Stimulated activated CD8-positive, alpha-beta memory T cell treated with anti-CD3 and anti-CD28 coated beads, Interleukin-7, amount 100 ng/mL, for 1 hour (primary cell): ENCODE measurements around the gene UBQLN1.

Source experiments
- DNase-seq, 2 donors: peaks; one replicate each; pipeline ENCODE4 v3.0.0-alpha.2; 2020; ENCODE audit warnings: low read depth in 2 of 2

Gene UBQLN1

DNA sequence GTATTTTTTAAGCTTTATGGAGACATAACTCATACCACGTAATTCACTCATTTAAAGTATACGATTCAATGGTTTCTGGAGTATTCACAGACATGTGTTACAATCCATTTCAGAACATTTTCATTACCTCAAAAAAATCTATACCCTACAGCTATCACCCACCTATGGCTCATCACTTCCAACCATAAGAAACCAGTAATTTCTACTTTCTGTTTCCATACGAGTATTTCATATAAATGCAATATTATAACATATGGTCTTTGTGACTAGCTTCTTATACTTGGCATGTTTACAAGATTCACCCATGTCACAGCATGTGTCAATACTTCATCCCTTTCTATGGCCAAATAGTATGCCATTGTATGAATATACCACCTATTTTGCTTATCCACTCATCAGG is 18.8 kb downstream of the UBQLN1 start:
- DNase-seq: no peak

DNA sequence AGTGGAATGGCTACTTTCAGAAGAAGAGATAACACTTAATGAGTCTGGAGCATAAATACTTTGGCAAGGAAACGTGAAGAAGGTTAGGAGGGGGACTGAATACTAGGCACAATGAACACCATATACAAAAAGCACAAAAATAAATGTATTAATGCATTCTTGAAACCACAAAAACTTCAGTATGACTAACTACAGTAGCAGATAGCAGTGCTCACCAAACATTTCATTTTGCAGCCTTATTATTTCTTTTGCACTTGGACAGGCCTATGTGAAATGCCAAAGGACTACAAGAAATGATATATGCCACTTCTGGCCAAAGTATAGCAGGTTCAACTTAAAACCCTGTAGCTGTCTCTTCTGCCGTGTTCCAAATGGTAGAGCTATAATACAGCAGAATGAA is 26.3 kb downstream of the UBQLN1 start:
- no peak for DNase-seq

DNA sequence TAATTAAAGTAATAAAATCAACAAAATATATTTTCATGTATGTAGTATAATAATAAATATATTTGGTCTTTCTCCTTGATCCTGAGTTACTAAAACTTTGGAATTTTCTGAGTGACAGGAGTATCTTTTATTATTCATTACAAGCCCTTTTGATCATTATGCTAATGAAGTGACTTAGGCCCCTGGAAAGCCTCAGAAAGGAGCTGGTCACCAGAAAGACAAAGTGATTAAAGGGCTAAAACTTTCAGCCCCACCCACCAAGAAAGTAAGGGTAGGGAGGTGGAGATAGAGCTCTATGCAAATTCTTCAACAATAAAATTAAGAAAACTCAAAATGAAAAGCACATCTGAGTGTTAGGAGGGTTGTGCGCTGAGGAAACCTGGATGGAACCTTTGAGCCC is 27.5 kb downstream of the UBQLN1 start:
- DNase-seq: no peak

DNA sequence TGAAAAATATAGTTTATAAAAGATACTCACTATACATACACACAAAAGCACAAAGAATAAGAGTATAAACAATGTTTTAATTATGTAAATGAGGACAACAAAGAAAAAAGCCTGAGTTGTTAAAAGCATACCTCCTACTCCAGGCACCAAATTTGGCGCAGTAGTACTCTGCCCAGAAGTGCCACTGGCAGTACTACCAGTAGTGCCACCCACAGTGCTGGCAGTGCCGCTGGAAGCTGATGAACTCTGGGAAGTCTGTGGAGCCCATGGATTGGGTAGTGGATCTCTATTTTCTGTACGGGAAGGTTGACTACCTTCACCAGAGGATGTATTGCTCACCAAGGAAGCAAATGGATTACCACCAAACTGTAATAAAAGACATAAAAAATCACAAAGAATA is 30.2 kb downstream of the UBQLN1 start:
- DNase-seq: no peak

DNA sequence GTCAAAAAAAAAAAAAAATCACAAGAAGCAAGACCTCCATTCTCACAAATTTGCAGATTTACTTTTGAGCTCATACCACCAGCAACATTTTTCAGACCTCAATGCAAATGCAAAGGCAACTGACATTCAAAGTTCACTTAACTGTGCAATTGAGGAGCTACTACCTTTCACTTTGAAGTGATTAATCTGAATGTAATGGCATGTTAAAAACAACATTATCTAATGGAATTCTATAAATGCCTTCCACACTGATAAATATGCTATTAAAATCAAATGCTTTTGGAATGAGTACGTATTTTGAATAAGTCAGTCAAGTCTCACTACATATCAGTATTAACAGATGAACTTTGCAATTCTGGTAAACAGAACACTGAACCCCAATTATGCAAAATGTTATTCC is 32.3 kb downstream of the UBQLN1 start:
- no peak for DNase-seq

DNA sequence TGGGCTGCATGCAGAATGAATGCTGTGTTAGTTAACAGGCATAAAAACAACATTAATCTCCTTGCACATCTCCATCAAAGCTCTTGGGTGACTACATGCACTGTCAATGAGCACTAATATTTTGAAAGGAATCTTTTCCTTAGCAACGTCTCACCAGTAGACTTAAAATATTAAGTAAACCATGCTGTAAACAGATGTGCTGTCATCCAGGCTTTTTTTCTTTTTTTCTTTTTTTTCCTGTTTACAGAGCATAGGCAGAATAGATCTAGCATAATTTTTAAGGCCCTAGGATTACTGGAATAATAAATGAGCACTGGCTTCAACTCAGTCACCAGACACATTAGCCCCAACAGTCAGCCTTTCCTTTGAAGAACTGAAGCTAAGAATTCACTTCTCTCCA is 36.3 kb downstream of the UBQLN1 start:
- no peak for DNase-seq

DNA sequence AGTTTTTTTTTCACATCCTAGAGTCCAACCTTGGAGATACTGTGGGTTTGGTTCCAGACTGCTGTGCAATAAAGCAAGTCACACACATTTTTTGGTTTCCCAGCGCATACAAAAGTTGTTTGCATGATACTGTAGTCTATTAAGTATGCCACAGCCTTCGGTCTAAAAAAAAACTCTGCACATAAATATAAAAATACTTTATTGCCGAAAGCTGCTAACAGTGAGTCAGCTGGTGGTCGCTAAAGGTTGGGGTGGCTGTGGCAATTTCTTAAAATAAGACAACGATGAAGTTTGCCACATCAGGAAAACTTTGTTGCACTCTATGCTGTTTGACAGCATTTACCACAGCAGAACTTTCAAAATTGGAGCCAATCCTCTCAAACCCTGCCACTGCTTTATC is 37.4 kb downstream of the UBQLN1 start:
- DNase-seq: no peak

DNA sequence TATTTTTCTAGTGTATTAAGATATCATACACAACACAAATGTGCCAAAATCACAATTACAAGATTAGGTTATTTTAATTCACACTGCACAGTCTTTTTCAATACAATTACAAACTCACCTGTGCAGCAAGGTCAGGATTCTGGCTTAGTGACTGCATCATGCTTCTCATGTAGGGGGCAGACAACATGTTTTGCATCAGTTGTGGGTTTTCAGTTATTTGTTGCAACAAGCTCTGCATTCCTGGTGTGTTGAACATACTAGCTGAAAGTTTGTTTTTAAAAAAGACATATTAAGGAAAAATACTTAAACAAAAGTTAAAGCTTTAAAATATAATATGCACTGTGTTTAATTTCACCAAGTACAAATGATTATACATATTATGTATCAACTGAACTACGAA is 38.7 kb downstream of the UBQLN1 start:
- no peak for DNase-seq

DNA sequence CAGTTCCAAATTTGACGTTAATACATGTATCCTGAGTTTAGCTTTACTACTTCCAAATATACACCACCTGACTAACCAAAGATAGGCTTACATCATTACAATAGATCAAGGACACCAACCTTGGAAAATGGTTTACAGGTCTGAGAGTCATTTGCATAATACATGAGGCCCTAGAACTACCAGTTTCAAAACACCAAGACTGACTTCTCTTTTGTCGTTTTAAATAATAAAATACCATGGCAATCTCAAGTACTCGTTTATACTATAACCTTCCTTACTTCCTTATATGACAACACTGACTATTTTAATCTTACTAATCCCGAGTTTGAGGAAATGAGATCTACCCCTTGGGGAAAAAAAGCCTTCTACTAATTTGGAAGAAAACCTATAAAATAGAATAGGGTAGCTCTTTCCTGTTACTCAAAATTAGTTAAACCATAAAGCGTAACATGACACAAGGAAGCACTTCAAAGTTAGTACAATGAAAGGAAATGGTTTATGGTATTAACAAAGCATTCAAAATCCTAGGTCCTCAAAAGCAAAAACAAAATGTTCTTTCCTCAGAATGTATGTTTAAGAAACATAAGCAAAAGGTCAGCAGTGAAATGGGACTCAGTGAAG is 42.1 kb downstream of the UBQLN1 start:
- DNase-seq: no peak

DNA sequence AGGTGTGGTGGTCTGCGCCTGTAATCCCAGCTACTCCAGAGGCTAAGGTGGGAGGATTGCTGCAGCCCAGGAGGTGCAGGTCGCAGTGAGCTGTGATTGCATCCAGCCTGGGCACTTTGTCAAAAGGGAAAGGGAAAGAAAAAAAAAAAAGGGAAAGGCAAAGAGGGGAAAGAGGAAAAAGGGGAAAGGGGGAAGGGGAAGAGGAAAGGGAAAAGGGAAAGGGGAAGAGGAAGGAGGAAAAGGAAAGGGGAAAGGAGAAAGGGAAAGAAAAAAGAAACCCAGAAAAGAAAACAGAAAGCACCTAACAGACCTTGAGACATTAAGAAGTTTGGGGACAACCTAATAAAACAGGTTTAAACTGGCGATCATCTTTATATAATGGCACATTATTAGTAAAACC is 44.8 kb downstream of the UBQLN1 start:
- DNase-seq: no peak

DNA sequence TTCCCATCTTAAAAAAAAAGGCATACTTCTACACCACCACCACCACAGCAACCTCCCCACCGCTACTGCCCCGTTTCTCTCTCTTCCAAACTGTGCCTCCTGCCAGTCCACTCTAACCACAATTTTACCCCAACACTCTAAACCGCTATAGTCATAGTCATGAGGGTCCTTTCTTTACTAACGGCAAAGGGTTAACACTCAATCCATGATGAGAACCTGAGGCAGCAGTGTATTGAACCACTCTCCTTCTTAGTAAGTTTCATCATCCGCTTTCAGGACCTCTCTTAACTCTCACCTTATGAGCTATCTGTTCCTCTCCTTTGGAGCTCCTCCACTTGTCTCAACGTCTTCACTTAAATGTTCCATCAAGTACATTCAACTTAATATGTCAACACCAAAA is 50.8 kb downstream of the UBQLN1 start:
- DNase-seq: no peak

DNA sequence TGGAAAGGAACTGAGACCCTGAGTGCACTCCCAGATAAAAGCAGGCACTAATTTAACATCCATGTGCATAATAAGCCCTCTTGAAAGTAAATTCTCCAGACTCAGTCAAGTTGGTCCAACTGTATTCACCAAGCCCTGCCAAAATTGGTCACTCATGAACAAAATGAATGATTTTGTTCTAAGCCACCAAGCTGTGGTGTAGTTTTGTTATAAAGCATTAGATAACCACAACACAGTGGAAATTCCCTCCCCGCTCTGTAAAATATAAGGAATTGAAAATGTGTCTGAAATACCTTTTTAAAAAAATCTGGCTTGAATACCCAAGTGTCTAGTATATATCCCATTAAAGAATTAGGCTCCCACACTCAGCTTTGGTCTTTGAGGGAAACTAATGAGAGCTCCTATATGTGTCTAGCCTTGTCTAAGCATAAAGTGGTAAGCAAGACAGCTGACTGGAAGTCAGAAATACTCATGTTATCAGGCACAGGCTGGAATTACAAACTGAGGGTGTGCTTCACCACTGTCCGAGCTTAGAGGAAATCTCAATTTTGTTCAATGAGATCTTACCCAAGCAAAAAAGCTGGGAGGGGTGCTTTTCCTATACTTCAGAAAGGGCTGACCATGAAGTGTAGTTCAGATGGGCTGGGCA is 51.6 kb downstream of the UBQLN1 start:
- no peak for DNase-seq

DNA sequence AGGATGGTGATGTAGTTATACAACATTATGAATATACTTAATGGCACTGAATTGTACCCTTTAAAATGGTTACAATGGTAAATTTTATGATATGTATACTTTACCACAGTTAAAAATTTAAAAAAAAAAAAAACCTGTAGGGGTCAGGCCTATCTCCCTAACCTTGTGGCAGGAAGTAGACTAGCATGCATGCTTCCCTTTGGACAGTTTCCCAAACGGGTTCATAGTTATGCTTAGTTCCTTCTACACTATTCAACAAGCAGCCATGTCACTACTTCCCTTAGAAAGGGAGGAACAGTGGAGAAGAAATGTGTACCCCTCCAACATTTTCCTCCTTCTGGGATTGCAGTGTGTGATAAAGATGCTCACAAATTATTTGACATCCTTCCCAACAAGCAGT is 52.3 kb downstream of the UBQLN1 start:
- DNase-seq: no peak

DNA sequence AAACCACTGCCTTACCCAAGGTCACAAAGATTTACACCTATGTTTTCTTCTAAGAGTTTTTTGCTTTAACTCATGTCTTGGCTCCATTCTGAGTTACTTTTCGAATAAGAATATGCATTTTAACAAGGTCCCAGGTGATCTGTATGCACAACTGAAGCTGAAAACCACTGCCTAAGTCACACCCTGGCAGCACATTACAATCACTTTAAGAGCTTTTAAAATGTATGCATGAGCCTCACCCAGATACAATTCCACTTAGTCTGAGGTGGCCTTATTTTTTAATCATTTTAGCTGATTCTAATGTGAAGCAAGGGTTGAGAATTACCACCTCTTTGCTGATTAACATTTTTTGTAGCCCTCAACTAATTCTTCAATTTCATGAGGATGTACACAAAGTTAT is 55.3 kb downstream of the UBQLN1 start:
- DNase-seq: no peak

DNA sequence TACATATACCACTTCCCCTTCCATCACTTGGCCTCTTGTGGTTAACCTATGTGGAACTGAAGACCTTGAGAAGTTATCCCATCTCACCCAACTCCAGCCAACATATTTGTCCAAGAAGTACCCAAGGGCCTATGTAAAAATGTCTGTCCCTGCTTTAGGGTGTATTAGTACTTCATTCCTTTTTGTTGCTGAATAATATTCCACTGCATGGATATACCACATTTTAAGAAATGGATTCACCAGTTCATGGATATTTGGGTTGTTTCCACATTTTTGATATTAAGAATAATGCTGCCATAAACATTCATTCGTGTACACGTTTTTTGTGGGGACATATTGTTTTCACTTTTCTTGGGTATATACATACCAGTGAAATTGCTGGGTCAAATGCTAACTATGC is 56.2 kb downstream of the UBQLN1 start:
- DNase-seq: no peak

DNA sequence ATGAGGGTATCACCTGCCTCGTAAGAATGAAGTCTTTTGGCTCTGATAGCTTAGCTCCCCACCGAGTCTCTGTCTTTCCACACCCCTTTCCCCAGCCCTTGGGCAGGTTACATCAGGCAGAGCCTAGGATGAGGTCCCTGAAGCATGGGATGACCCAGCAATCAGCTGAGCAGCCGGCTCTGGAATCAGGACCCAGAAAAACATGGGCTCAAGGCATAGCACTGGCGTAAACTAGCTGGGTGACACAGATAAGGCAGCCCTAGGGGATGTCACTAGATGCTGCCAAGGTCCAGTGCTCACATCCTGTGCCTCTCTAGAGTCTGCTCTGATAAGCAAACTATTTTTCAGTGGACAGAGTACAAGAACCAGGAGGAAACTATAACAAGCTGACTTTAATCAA is 58.2 kb downstream of the UBQLN1 start:
- DNase-seq: no peak

DNA sequence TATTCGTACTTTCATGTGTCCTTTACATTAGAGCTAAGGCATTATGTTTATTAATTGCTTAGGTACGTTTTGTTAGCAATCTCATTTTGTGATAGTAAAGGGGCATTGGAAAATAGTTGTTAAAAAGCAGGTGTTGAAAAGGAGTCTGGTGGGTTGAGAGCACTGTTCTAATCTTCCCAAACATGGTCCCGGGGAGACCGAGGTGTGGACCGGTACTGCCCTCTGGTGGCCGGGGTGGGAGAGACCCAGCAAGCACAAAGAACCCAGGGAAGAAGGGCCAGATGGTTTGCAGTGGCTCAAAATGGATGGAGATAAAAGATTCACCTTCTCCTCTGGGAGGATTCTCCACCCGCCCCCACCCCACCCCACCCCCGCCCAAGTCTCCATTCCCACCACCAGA is 58.7 kb downstream of the UBQLN1 start:
- DNase-seq: peak; percentile 43 to 69

DNA sequence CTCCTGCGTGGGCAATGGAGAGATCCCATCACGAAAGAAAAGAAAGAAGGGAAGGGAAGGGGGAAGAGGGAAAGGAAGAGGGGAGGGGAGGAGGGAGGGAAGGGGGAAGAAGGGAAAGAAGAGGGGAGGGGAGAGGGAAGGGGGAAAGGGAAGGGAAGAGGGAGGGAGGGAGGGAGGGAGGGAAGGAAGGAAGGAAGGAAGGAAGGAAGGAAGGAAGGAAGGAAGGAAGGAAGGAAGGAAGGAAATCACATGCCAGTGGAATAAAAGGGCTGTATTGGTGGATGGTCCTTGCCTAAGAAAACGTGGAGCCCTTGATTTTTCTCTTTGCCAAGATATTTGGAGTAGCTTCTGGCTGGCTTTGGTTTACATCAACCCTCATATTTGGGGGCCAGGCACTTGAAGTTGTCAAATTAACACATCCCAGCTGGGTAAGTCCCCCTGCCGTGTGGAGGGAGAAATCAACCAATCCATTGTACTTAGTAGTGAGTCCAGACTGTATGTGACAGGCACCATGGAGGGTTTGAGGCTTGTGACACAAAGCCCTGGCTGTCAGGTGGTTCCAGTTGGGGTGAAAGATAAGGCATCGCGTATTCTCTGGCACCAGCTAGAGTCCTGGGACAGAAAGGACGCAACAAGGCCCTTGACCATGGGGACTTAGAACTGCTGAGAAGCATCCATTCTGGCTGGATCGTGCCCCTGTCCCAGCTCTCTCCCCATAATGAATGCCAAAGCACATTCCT is 61.1 kb downstream of the UBQLN1 start:
- DNase-seq: no peak

DNA sequence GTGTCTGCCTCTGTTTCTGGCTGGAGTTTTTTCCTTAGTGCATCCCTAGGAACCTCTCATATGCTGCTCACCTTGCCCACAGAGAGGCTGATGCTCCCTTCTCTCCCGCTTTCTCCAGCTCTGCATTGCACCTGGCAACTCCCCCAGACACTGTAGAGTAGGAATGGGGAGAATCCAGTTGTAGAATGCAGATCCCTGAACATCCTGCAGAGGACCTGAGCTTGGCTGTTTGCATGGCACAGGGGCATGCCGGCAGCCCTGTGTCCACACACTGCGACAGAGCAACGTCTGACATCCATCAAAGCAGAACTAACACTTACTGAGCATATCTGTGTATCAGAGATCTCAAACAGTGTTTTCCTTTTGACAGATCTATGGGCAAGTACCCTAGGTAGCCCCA is 65.0 kb downstream of the UBQLN1 start:
- DNase-seq: no peak

DNA sequence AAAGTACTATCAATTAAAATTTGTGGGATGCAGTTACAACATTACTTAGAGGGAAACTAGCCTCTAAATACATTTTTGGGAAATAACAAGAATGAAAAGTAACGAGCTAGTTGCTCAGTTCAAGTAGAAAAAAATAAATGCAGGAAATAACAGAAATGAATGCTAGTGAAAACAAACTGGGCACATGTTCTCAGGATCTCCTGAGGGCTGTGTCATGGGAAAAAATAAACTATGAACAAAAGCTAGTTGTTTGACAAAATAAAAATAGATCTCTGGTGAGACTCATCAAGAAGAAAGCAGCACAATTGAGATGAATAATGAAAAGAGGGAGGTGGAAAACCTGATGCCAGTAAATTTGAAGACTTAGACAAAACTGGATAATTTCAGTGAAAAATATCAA is 68.5 kb downstream of the UBQLN1 start:
- DNase-seq: no peak

DNA sequence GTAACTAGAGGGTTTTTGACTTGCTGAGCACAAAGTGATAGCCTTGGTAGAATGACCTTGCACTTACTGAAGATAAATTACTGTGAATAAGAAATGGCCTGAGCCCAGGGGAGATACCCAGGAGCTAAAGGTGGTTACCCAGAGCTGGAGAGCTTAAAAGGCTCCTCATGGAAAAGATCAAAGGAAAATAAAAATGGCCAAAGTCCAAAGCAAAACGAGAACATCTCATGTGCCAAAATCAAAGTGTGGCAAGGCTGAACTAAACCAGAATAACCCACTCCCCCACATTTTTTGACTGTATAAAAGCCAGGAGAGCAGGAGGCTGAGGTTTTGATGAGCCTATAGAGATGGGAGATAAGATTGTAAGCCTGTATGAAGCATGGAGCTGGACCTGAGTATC is 70.4 kb downstream of the UBQLN1 start:
- no peak for DNase-seq

DNA sequence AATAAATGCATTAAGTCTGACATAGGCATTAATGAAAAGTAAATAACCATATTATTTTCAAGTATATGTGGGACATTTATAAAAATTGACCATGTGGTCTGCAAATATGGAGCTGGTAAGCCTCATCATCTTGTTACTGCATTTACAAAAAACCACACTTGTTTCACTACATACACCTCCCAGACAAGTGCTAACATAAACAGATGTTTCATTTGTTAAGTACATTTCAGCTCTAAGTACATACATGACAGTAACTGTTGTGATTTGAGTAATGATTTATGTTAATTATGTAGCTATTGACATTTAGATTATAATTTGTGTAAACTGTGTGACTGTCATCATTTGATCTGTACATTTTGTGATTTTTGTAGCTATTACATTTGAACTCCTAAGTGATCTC is 70.9 kb downstream of the UBQLN1 start:
- DNase-seq: no peak

DNA sequence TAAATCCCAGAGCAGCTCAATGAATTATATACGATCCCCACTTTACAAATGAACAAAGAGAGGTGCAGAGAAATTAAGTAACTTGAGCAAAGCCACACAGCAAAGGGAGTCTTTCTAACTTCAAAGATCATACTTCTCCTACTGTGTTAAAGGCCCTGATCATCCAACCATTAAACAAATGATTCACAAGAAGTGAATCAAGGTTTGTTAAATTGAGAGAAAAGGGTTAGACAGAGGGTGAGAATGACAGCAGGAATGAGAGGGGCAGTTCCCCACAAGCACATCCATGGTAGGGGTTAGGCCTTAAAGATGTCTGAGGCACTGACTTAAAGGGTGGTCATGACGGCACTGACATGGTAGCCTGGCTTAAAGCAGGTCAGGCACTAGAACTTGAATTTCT is 74.1 kb downstream of the UBQLN1 start:
- DNase-seq: no peak
